Stimulated activated CD8-positive, alpha-beta memory T cell treated with anti-CD3 and anti-CD28 coated beads, Interleukin-15, amount 100 ng/mL, for 24 hours (primary cell): ENCODE data around the gene PRMT2.
"Not testable (repeated sequence)": the region's sequence is repeated elsewhere in the genome, so short reads cannot be mapped to it uniquely, and the experiment has no call there.

ENCODE experiments used
- DNase-seq: peaks from one replicate; pipeline ENCODE4 v3.0.0-alpha.2; 2020; ENCODE audit warnings: low read depth

Gene PRMT2

GRCh38 chr21:46668904-46669303 is 33.4 kb downstream of the PRMT2 start:
- DNase-seq: not testable (repeated sequence)

- DNase-seq: no peak
These were observed 39.0 kb downstream of the PRMT2 start for GRCh38 chr21:46674430-46675007.

GRCh38 chr21:46675595-46676280 is 40.3 kb downstream of the PRMT2 start:
- no peak for DNase-seq

DNA sequence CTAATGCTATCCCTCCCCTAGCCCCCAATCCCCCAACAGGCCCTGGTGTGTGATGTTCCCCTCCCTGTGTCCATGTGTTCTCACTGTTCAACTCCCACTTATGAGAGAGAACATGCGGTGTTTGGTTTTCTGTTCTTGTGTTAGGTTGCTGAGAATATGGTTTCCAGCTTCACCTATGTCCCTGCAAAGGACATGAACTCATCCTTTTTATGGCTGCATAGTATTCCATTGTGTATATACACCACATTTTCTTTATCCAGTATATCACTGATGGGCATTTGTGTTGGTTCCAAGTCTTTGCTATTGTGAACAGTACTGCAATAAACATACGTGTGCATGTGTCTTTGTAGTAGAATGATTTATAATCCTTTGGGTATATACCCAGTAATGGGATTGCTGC is 41.1 kb downstream of the PRMT2 start:
- DNase-seq: not testable (repeated sequence)

- DNase-seq: not testable (repeated sequence)
These were observed 46.1 kb downstream of the PRMT2 start for GRCh38 chr21:46681593-46681992.

- not testable (repeated sequence) for DNase-seq
These were observed 63.2 kb downstream of the PRMT2 start for GRCh38 chr21:46698652-46699051.

GRCh38 chr21:46699104-46699503 is 63.6 kb downstream of the PRMT2 start:
- not testable (repeated sequence) for DNase-seq
